Measurements from ENCODE around the gene TAF4.
"Not testable (repeated sequence)": the region's sequence is repeated elsewhere in the genome, so short reads cannot be mapped to it uniquely, and the experiment has no call there.

The TAF4 gene

GRCh38 chr20:61980647-61981583 is 84.8 kb downstream of the TAF4 start:
- no peak for ATAC-seq
- Mint-ChIP-seq H3K4me1 (peaks cover 34% of the 10 kb centered on the region), H3K27ac (peak overlapping the region; percentile 33), H3K36me3 (peaks cover 17% of the 10 kb centered on the region), H3K9me3 (peaks cover 8% of the 10 kb centered on the region), H3K4me3 (no peak overlapping the region)
- peak in 1 of 2 donors; percentile 55 for DNase-seq (ENCODE audit: low spot score in 2 of 2)

GRCh38 chr20:61979701-61980635 is 85.7 kb downstream of the TAF4 start:
- Mint-ChIP-seq H3K4me3 (no peak overlapping the region), H3K36me3 (peaks cover 25% of the 10 kb centered on the region), H3K27ac (no peak overlapping the region), H3K9me3 (peaks cover 8% of the 10 kb centered on the region), H3K4me1 (peaks cover 34% of the 10 kb centered on the region)
- DNase-seq (ENCODE audit: low spot score in 2 of 2), result no peak
- no peak for ATAC-seq

GRCh38 chr20:61979090-61979489 is 86.6 kb downstream of the TAF4 start:
- peaks cover 8% of the 10 kb centered on the region for H3K9me3 Mint-ChIP-seq
- H3K36me3 Mint-ChIP-seq, result peaks cover 31% of the 10 kb centered on the region
- H3K4me3 Mint-ChIP-seq, result no peak overlapping the region
- peaks cover 28% of the 10 kb centered on the region for H3K4me1 Mint-ChIP-seq
- DNase-seq (ENCODE audit: low spot score in 2 of 2) (no peak), ATAC-seq (no peak)
- no peak overlapping the region for H3K27ac Mint-ChIP-seq

GRCh38 chr20:61978491-61978890 is 87.2 kb downstream of the TAF4 start:
- DNase-seq (ENCODE audit: low spot score in 2 of 2) (no peak), ATAC-seq (no peak)
- H3K4me1 Mint-ChIP-seq, result peaks cover 23% of the 10 kb centered on the region
- peaks cover 8% of the 10 kb centered on the region for H3K9me3 Mint-ChIP-seq
- no peak overlapping the region for H3K4me3 Mint-ChIP-seq
- H3K36me3 Mint-ChIP-seq, result peaks cover 36% of the 10 kb centered on the region
- no peak overlapping the region for H3K27ac Mint-ChIP-seq

DNA sequence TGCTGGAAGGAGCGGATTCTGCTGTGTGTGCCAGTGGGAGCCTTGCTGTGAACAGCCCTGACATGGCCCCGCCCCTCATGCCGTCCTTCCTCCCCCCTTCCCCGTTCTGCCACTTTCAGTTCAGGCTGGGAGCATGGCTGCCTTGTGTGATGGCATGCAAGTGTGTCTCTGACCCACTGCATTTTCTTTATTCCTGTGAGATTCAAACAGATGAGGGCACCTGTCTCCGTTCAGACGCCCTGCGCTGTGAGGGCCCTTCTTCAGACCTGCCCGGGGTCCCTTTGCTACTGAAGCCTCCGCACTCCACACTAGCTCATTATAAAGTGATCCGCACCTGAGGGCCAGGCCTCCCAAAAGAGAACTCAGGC is 88.3 kb downstream of the TAF4 start:
- Mint-ChIP-seq H3K4me3 (no peak overlapping the region), H3K9me3 (peaks cover 8% of the 10 kb centered on the region), H3K27ac (no peak overlapping the region), H3K36me3 (peaks cover 42% of the 10 kb centered on the region), H3K4me1 (peaks cover 21% of the 10 kb centered on the region)
- DNase-seq (ENCODE audit: low spot score in 2 of 2), result no peak
- no peak for ATAC-seq

DNA sequence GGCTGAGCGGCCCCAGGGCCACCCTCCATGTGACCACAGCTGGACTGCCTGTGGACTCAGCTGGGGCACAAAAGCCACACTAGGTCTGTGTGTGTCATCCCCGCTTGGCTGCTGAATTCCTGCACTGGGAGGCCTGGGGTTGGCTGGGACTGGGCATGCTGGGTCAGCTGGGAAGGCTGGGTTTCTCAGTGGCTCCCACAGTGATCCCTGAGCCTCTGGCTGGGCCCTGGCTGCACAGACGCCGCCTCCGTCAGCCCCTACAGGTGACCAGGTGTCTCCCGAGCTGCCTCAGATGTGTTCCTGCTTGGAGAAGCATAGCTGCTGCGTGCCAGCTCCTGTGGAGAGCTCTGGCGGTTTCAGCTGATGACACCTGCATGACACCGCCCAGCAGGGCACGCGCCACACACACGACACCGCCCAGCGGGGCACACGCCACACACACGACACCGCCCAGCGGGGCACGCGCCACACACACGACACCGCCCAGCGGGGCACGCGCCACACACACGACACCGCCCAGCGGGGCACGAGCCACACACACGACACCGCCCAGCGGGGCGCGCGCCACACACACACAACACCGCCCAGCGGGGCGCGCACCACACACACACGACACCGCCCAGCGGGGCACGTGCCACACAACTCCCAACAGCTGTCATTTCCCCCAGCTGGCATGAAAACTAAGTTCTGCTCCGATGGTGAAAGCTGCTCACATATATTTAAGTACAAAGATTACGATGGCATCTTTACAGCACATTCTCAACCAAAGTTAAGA is 88.8 kb downstream of the TAF4 start:
- Mint-ChIP-seq H3K4me3 (no peak overlapping the region), H3K9me3 (peaks cover 4% of the 10 kb centered on the region), H3K36me3 (peaks cover 39% of the 10 kb centered on the region), H3K4me1 (peaks cover 16% of the 10 kb centered on the region), H3K27ac (no peak overlapping the region)
- ATAC-seq (no peak), DNase-seq (ENCODE audit: low spot score in 2 of 2) (no peak)

DNA sequence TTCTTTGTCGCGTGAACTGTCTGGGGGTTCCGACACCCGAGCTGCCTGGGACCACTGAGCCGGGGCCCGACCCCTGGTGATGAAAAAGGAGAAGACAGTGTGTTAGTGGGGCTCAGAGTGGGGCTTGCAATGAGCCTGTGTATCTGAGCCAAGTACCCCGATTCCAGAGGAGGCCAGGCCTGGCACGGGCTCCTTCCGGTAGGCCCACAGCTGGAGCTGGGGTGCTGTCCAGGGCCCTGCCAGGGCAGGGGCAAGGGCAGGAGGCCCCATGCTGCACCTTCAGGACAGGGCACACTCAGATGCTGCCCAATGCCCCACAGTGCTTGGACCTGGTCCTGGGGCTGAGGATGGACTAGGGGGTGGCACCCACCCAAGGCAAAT is 89.4 kb downstream of the TAF4 start:
- peaks cover 1% of the 10 kb centered on the region for H3K9me3 Mint-ChIP-seq
- no peak for DNase-seq (ENCODE audit: low spot score in 2 of 2)
- H3K36me3 Mint-ChIP-seq, result peaks cover 34% of the 10 kb centered on the region
- no peak overlapping the region for H3K27ac Mint-ChIP-seq
- no peak overlapping the region for H3K4me3 Mint-ChIP-seq
- ATAC-seq, result no peak
- H3K4me1 Mint-ChIP-seq, result peaks cover 10% of the 10 kb centered on the region

DNA sequence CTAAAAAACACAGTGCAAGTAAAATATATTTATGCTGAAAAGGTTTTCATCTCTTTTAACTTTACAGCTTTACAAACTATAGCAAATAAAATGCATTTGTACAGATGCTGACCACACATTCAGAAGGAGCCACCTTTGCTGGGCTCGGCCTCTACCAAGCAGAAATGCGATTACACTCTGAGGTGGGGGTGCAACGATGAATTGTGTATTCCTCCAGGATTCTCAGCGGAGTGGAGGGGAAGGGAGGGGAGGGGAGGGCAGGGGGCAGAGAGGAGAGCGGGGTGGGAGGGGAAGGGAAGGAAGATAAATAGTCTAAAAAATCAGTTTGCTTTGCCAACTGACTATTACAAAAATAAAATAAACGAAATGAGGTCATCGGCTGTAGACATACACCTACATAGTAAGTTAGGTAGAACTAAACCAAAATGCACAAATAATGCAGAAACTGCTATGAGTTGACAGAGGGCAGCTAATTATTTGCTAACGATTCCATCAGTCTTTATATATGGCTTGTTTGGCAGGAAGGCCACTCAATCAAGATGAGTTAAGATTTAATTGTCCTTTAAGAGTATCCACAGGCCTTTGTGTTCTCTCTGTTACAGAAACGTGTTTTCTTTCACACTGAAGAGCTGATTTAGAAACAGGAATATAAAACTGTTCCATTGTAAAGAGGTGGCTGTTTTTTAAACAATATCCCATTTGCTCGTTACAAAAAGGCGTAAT is 90.1 kb downstream of the TAF4 start:
- Mint-ChIP-seq H3K27ac (no peak overlapping the region), H3K36me3 (peaks cover 32% of the 10 kb centered on the region)

DNA sequence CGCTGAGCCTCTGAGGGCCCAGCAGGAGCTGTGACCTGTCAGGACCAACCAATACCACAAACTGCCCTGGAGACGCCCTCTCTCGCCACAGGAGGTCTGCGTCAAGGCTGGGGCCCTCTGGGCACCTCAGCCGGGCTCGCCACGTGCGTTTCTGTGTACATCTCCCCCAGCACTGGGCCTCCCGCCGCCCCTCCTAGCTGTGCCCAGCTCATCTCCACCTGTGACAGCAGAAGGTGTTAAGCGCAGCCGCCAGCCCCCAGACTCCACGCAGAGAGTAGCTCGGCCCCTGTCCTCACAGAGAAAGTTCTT is 91.4 kb downstream of the TAF4 start:
- Mint-ChIP-seq H3K27ac (no peak overlapping the region), H3K4me3 (no peak overlapping the region), H3K9me3 (no peaks in the 10 kb centered on the region), H3K36me3 (peaks cover 32% of the 10 kb centered on the region), H3K4me1 (no peaks in the 10 kb centered on the region)
- ATAC-seq (no peak), DNase-seq (ENCODE audit: low spot score in 2 of 2) (no peak)

More for the DNA sequence above, 90.1 kb downstream of the TAF4 start:
- Mint-ChIP-seq H3K4me1 (peaks cover 3% of the 10 kb centered on the region), H3K4me3 (no peak overlapping the region), H3K9me3 (no peaks in the 10 kb centered on the region)
- ATAC-seq (no peak), DNase-seq (ENCODE audit: low spot score in 2 of 2) (no peak)

- ATAC-seq (no peak), DNase-seq (ENCODE audit: low spot score in 2 of 2) (no peak)
- Mint-ChIP-seq H3K4me3 (no peak overlapping the region), H3K27ac (no peak overlapping the region), H3K4me1 (no peaks in the 10 kb centered on the region), H3K9me3 (no peaks in the 10 kb centered on the region), H3K36me3 (peaks cover 32% of the 10 kb centered on the region)
These were observed 91.9 kb downstream of the TAF4 start for GRCh38 chr20:61973515-61974356.

GRCh38 chr20:61972636-61973508 is 92.8 kb downstream of the TAF4 start:
- peaks cover 32% of the 10 kb centered on the region for H3K36me3 Mint-ChIP-seq
- no peaks in the 10 kb centered on the region for H3K4me1 Mint-ChIP-seq
- H3K4me3 Mint-ChIP-seq, result no peak overlapping the region
- H3K9me3 Mint-ChIP-seq, result no peaks in the 10 kb centered on the region
- DNase-seq (ENCODE audit: low spot score in 2 of 2) (no peak), ATAC-seq (no peak)
- no peak overlapping the region for H3K27ac Mint-ChIP-seq

GRCh38 chr20:61971595-61971994 is 94.1 kb downstream of the TAF4 start:
- H3K4me1 Mint-ChIP-seq; H3K4me3 Mint-ChIP-seq; H3K9me3 Mint-ChIP-seq; ATAC-seq; DNase-seq (ENCODE audit: low spot score in 2 of 2); H3K27ac Mint-ChIP-seq: not testable (repeated sequence)
- peaks cover 27% of the 10 kb centered on the region for H3K36me3 Mint-ChIP-seq

DNA sequence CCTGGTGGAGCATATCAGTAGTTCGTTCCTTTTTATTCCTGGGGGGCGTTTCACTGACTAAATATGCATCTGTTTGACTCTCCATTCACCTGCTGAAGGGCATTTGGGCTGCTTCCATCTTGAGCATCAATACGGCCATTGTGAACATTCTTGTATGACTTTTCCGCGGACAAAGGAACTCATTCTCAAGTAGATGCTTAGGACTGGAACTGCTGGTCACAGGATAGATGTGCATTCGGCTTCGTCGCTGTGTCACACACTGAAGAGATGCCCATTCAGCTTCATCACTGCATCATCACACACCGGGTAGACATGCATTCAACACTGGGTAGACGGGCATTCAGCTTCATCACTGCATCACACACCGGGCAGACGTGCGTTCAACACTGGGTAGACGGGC is 95.3 kb downstream of the TAF4 start:
- no peak overlapping the region for H3K4me3 Mint-ChIP-seq
- ATAC-seq, result no peak
- H3K27ac Mint-ChIP-seq, result no peak overlapping the region
- H3K36me3 Mint-ChIP-seq, result peaks cover 22% of the 10 kb centered on the region
- no peak for DNase-seq (ENCODE audit: low spot score in 2 of 2)
- no peaks in the 10 kb centered on the region for H3K4me1 Mint-ChIP-seq
- H3K9me3 Mint-ChIP-seq, result no peaks in the 10 kb centered on the region
